HepG2 (cell line): ENCODE measurements around the gene PHKG2. TPM values are rescaled to one million over a fixed set of nuclear protein-coding genes. Genes with fewer than 3 reads are reported as not detected.
A peak's percentile ranks its signal among the peaks of the same experiment; 100 is the strongest.

ENCODE experiments used
- DRAP1 ChIP-seq: IDR thresholded peaks from 2 replicates; pipeline ENCODE4 v1.6.1; 2016; ENCODE audit warnings: missing genetic modification reagents, missing compliant biosample characterization
- HMG20A ChIP-seq: IDR thresholded peaks from 2 replicates; pipeline ENCODE4 v1.6.1; 2016; ENCODE audit warnings: borderline replicate concordance
- NONO ChIP-seq, 2 experiments: fragments of 450-650 bp in 1 of 2; sonication (generic) in 1 of 2; formaldehyde crosslinking in 1 of 2; IDR thresholded peaks in 1 of 2; conservative IDR thresholded peaks in 1 of 2; 2 replicates each; pipeline versions ENCODE4 v1.6.1 to v1.8.0; 2017 to 2022; ENCODE audit warnings: mild to moderate bottlenecking in 1 of 2, missing genetic modification reagents in 1 of 2, moderate library complexity in 1 of 2
- PREB ChIP-seq: sonication (generic); formaldehyde crosslinking; IDR thresholded peaks from 2 replicates; pipeline ENCODE4 v1.4.0; 2020; ENCODE audit warnings: missing genetic modification reagents
- STAT6 ChIP-seq: sonication (generic); formaldehyde crosslinking; IDR thresholded peaks from 2 replicates; pipeline ENCODE4 v1.4.0; 2020; ENCODE audit warnings: missing genetic modification reagents, mild to moderate bottlenecking, borderline replicate concordance
- ZC3H13 ChIP-seq: sonication (generic); formaldehyde crosslinking; IDR thresholded peaks from 2 replicates; pipeline ENCODE4 v1.8.1; 2023; ENCODE audit warnings: mild to moderate bottlenecking, missing genetic modification reagents, moderate library complexity
- ZNF326 ChIP-seq: sonication (generic); formaldehyde crosslinking; IDR thresholded peaks from 2 replicates; pipeline ENCODE4 v1.4.0; 2020; ENCODE audit warnings: missing genetic modification reagents, borderline replicate concordance
- ZNF501 ChIP-seq: sonication (generic); formaldehyde crosslinking; IDR thresholded peaks from 2 replicates; pipeline ENCODE4 v1.5.1; 2020; ENCODE audit warnings: mild to moderate bottlenecking, moderate library complexity, missing genetic modification reagents
- ZNF776 ChIP-seq: sonication (generic); formaldehyde crosslinking; IDR thresholded peaks from 2 replicates; pipeline ENCODE4 v1.4.0; 2020; ENCODE audit warnings: mild to moderate bottlenecking, missing genetic modification reagents
- polyA plus RNA-seq, 8 experiments: library from polyadenylated mRNA; depleted of rRNA in 3 of 8; stranded (reverse) in 7 of 8; unstranded in 1 of 8; fragments of >200 nt; fragmentation: Illumina TruSeq in 4 of 8; extraction: Trizol in 4 of 8; gene quantifications; 2 replicates each; pipeline versions ENCODE4 v1.2.1 to v1.2.3, GENCODE V29; 2011 to 2016; ENCODE audit warnings: low read depth in 4 of 8, missing spikeins in 1 of 8, mixed read lengths in 1 of 8; ENCODE audit not compliant: insufficient read depth in 1 of 8
- total RNA-seq, 5 experiments: library from RNA; depleted of rRNA; stranded (reverse); fragments of >200 nt; fragmentation: Illumina TruSeq; extraction: Trizol; gene quantifications; 2 replicates each; pipeline ENCODE4 v1.2.3, GENCODE V29; 2016; ENCODE audit warnings: low read depth in 1 of 5
- TF ChIP-seq, protein P1 (sequence below): sonication (generic); formaldehyde crosslinking; IDR thresholded peaks from 2 replicates; pipeline ENCODE4 v1.5.0; 2020; ENCODE audit warnings: mild to moderate bottlenecking, missing genetic modification reagents

PHKG2 gene
- total and polyA plus RNA-seq, 2 of the 13 experiments (the other 11 are each of a cell fraction or from before 2014, with no cell fraction given): 37.4 to 42.1 TPM

DNA sequence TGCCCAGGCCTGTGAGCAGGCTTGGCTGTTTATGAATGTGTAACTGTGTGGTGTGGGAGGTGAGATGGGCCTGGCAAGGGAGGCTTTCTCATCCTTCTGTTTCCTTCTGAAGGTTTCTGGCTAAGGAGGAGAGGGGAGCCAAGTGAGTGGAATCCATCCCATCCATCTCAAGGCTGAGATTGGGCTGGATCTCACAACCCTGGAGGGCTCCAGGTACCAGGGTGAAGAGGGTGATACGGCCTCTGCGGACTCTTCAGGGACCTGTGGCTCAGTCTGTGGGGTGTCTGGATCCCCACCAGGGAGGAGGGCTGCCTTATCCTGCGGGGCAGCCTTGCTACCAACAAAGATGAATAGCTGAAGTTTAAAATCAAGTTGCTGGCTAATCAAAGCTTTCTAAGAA is 31.8 kb downstream of the PHKG2 start (continued):
- TF ChIP-seq PREB (CRISPR knock-in tag): no peak
- peak; percentile 55; the same call in 1 of the 2 replicates for TF ChIP-seq ZNF501
- no peak for TF ChIP-seq ZNF776 (CRISPR knock-in tag)
- no peak for TF ChIP-seq DRAP1 (CRISPR knock-in tag)
- TF ChIP-seq ZNF326 (CRISPR knock-in tag): no peak
- TF ChIP-seq ZC3H13 (CRISPR knock-in tag): peak; percentile 86
- no peak for TF ChIP-seq HMG20A (CRISPR knock-in tag)
- TF ChIP-seq STAT6 (CRISPR knock-in tag): no peak
- TF ChIP-seq, protein P1, sequence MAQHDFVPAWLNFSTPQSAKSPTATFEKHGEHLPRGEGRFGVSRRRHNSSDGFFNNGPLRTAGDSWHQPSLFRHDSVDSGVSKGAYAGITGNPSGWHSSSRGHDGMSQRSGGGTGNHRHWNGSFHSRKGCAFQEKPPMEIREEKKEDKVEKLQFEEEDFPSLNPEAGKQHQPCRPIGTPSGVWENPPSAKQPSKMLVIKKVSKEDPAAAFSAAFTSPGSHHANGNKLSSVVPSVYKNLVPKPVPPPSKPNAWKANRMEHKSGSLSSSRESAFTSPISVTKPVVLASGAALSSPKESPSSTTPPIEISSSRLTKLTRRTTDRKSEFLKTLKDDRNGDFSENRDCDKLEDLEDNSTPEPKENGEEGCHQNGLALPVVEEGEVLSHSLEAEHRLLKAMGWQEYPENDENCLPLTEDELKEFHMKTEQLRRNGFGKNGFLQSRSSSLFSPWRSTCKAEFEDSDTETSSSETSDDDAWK (CRISPR knock-in tag): no peak
- TF ChIP-seq NONO (IDR thresholded peaks at IDR 0.05): no peak
- TF ChIP-seq NONO (CRISPR knock-in tag; conservative IDR thresholded peaks at IDR 0.05): peak; percentile 50; the same call in 1 of the 2 replicates
